Fibroblast of mammary gland (primary cell): Measurements from ENCODE around the gene CNTF.

Source experiments
- DNase-seq: peaks from one replicate; pipeline ENCODE4 v3.0.0-alpha.2; 2010; ENCODE audit warnings: low read depth
- H3K4me3 ChIP-seq: 2 replicates; pipeline ENCODE4 v1.5.1; 2011; ENCODE audit warnings: low read depth, mild to moderate bottlenecking, low read length, moderate library complexity; ENCODE audit not compliant: control insufficient read depth
- CTCF ChIP-seq: conservative IDR thresholded peaks from 2 replicates; pipeline ENCODE4 v1.5.1; 2011; ENCODE audit warnings: low read depth, low read length, inconsistent platforms; ENCODE audit not compliant: control insufficient read depth, insufficient read depth

CNTF gene

GRCh38 chr11:58606930-58607714 lies 15.3 kb upstream of the CNTF start:
- H3K4me3 ChIP-seq, result no peak overlapping the region
- TF ChIP-seq CTCF, result no peak
- DNase-seq, result no peak

- DNase-seq, result no peak
- TF ChIP-seq CTCF, result no peak
- H3K4me3 ChIP-seq, result no peak overlapping the region
Observed at GRCh38 chr11:58608331-58608730, 14.1 kb upstream of the CNTF start.

- TF ChIP-seq CTCF, result no peak
- H3K4me3 ChIP-seq, result no peak overlapping the region
- no peak for DNase-seq
Observed at GRCh38 chr11:58609723-58610122, 12.7 kb upstream of the CNTF start.

- no peak for DNase-seq
- no peak for TF ChIP-seq CTCF
- H3K4me3 ChIP-seq, result no peak overlapping the region
Observed at GRCh38 chr11:58613228-58613627, 9.2 kb upstream of the CNTF start.

GRCh38 chr11:58615559-58615958 lies 6.9 kb upstream of the CNTF start:
- DNase-seq, result no peak
- no peak for TF ChIP-seq CTCF
- no peak overlapping the region for H3K4me3 ChIP-seq

- TF ChIP-seq CTCF, result no peak
- DNase-seq, result peak; percentile 96
- H3K4me3 ChIP-seq, result no peak overlapping the region
Observed at GRCh38 chr11:58616594-58616993, 5.9 kb upstream of the CNTF start.
